ENCODE data around the gene WDR44. TPM values are rescaled to one million over a fixed set of nuclear protein-coding genes. Genes with fewer than 3 reads are reported as not detected.

WDR44 gene
- total and polyA plus RNA-seq, 2 of the 4 experiments (the other 2 are of a cell fraction) = 10.0 to 11.8 TPM

DNA sequence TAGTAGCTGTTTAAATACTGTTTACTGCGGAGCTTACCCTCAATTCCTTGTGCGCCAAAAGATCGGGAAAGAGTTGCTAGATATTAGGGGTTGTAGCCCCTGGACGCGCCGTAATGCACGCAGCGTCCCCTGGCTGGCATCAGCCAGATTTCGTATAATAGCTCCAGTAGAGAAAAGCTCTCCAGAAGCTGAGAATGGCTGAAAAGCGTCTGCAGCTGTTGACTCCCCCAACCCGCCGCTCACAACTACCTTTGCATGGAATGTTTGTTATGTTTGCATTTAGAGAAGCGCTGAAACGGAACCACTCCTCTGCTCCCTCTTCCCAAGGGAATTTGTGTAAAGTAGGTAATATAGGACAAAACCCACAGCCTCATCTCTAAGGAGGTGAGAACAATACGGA lies 153.4 kb downstream of the WDR44 start:
- Histone ChIP-seq H3K9me3 (ENCODE audit: control insufficient read depth, insufficient read depth, low read length) (no peaks in the 10 kb centered on the region), H4K5ac (ENCODE audit: low read depth, low read length) (no peak overlapping the region), H3K9ac (ENCODE audit: low read depth, low read length) (no peak overlapping the region), H2AFZ (replicated peaks; ENCODE audit: low read length, poor library complexity) (no peak overlapping the region), H2AK9ac (replicated peaks; ENCODE audit: low read depth, low read length, poor library complexity) (no peak overlapping the region), H3K9me1 (ENCODE audit: insufficient read depth, low read length) (no peaks in the 10 kb centered on the region), H3K23ac (ENCODE audit: low read depth, low read length) (0 out of 2 replicates have a peak overlapping the region, but pooled peaks have one; percentile 18), H4K91ac (ENCODE audit: insufficient read depth, low read depth, low read length) (no peak overlapping the region), H2AK5ac (ENCODE audit: low read depth, low read length) (no peak overlapping the region), H2BK120ac (ENCODE audit: low read depth, low read length) (no peak overlapping the region), H3K4me3 (ENCODE audit: insufficient read depth, low read depth, low read length) (no peak overlapping the region), H3K4ac (ENCODE audit: low read depth, low read length) (no peak overlapping the region), H3K27ac (ENCODE audit: insufficient read depth, low read length) (no peak overlapping the region), H4K20me1 (ENCODE audit: insufficient read depth, low read length) (no peaks in the 10 kb centered on the region), H3K18ac (ENCODE audit: low read depth, low read length) (no peak overlapping the region), H3K4me1 (ENCODE audit: control insufficient read depth, insufficient read depth, low read length) (peaks cover 2% of the 10 kb centered on the region; the same call in 1 of the 2 replicates), H2BK15ac (ENCODE audit: low read depth, low read length) (no peak overlapping the region), H2BK5ac (ENCODE audit: low read depth, low read length, poor library complexity, severe bottlenecking) (no peak overlapping the region), H3K14ac (replicated peaks; ENCODE audit: low read depth, low read length) (no peak overlapping the region), H3K27me3 (ENCODE audit: control insufficient read depth, insufficient read depth, low read length) (no peaks in the 10 kb centered on the region), H3K36me3 (ENCODE audit: control insufficient read depth, insufficient read depth, low read length) (no peaks in the 10 kb centered on the region), H3K79me1 (ENCODE audit: low read depth in 1 of 2, low read length in 2 of 2) (peaks cover 6 to 9% of the 10 kb centered on the region in 2 experiments; a peak in 3 of 4 replicates), H3K4me2 (ENCODE audit: low read depth, low read length) (no peak overlapping the region), H4K8ac (ENCODE audit: low read depth in 2 of 2, low read length in 2 of 2) (no peak overlapping the region), H3K56ac (ENCODE audit: extremely low read depth, insufficient read depth, low read length) (no peak overlapping the region), H2BK20ac (ENCODE audit: low read depth, low read length) (no peak overlapping the region)
- ChIA-PET POLR2A (ENCODE audit: unreplicated experiment) (no interaction called here), CTCF (interaction anchor here (0.7 kb wide), 1 partner anchor 102 kb away, joined by 4 read pairs; no protein-coding TSS in a partner anchor)
- dilution Hi-C loops (cut with HindIII; ENCODE audit: low sequenced_read_pairs, unreplicated experiment) = no loop called here
- in situ Hi-C loops (cut with MboI; ENCODE audit: low sequenced_read_pairs) = no loop called here
- WGBS, 2 experiments (ENCODE audit: extremely low coverage in 2 of 2, insufficient read length in 1 of 2) = 60% methylated on average over 1 of the region's 15 CpGs; no CpG with 5 or more reads in 1 of the 2 experiments
- BruUV-seq (replicated peaks) = no TSS peak
- ATAC-seq (ENCODE audit: low read depth) = no peak
- TF ChIP-seq, protein P1, sequence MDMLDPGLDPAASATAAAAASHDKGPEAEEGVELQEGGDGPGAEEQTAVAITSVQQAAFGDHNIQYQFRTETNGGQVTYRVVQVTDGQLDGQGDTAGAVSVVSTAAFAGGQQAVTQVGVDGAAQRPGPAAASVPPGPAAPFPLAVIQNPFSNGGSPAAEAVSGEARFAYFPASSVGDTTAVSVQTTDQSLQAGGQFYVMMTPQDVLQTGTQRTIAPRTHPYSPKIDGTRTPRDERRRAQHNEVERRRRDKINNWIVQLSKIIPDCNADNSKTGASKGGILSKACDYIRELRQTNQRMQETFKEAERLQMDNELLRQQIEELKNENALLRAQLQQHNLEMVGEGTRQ (IDR thresholded peaks at IDR 0.05; ENCODE audit: low read depth, low read length) = no peak
- TF ChIP-seq MXI1 (IDR thresholded peaks at IDR 0.05; ENCODE audit: borderline replicate concordance, low read depth, low read length) (no peak), BHLHE40 (IDR thresholded peaks at IDR 0.05; ENCODE audit: low read depth, low read length) (no peak), NFE2L2 (IDR thresholded peaks at IDR 0.05; ENCODE audit: low read depth, low read length) (no peak), MAZ (IDR thresholded peaks at IDR 0.05; ENCODE audit: borderline replicate concordance, low read depth, low read length) (no peak), RAD21 (IDR thresholded peaks at IDR 0.05; ENCODE audit: low read length) (no peak), MAFK (IDR thresholded peaks at IDR 0.05; ENCODE audit: low read depth, low read length) (no peak)
- no peak for DNase-seq
- intact Hi-C loops (cut with micrococcal nuclease) = loop anchor here (5.0 kb wide), 1 partner anchor 78 kb away; no protein-coding TSS in a partner anchor

Small RNA genes lying within 50 kb of the gene (microRNA-seq; reads per million reads assigned to microRNA genes)
- 32.0 to 54.4 reads per million in 2 experiments for gene MIR1277 (ENCODE audit: insufficient read depth in 1 of 2, insufficient read length in 1 of 2, unreplicated experiment in 1 of 2)

Small RNA genes lying within 50 kb of the gene (small RNA-seq; reads per million reads assigned to genes)
- 0.04 to 25.1 (median 1.9) reads per million in 5 experiments for gene MIR1277

Other genes starting within 250 kb of the WDR44 start
- gene KLHL13, start 229.3 kb upstream of the WDR44 start, total RNA-seq (2012; rRNA removed) = 12.5 and 13.6 TPM in 2 replicates
- gene KLHL13, start 229.3 kb upstream of the WDR44 start, polyA plus RNA-seq (2012; rRNA removed) = 4.0 and 4.1 TPM in 2 replicates
- gene DOCK11, start 149.7 kb downstream of the WDR44 start, total RNA-seq (2012; rRNA removed) = 13.1 and 14.7 TPM in 2 replicates
- gene DOCK11, start 149.7 kb downstream of the WDR44 start, polyA plus RNA-seq (2012; rRNA removed) = 3.2 and 3.9 TPM in 2 replicates

Measured in IMR-90 (cell line).